ENCODE measurements around the gene RPL19.

GRCh38 chr17:39174920-39175694, 25.0 kb upstream of the RPL19 start:
- TF ChIP-seq CTCF (IDR thresholded peaks at IDR 0.05) (peak in 1 of 3 donors; percentile 39), POLR2A (IDR thresholded peaks at IDR 0.05) (no peak)

Measured in lower leg skin (tissue), 3 donors.